Endothelial cell of umbilical vein (primary cell): ENCODE results near the gene PAM16. TPM values are rescaled to one million over a fixed set of nuclear protein-coding genes. Genes with fewer than 3 reads are reported as not detected.

Experiments
- BruUV-seq: library from RNA; stranded (reverse); fragments of 400-500 nt; replicated peaks from 2 replicates; lab custom pipeline; 2021; lab: Mats Ljungman, UMichigan
- CTCF ChIA-PET: fragments of 300-600, 350-600 bp; sonication (Branson Sonifier 250); formaldehyde crosslinking; loops from one replicate; lab custom pipeline; 2021; ENCODE audit warnings: antibody characterized with exemption, inconsistent platforms; lab: Charles Lee
- POLR2A ChIA-PET: fragments of 300-600, 350-600 bp; sonication (Branson Sonifier 250); formaldehyde crosslinking; loops from one replicate; lab custom pipeline; 2021; ENCODE audit warnings: antibody characterized with exemption, inconsistent platforms; lab: Charles Lee
- DNase-seq: peaks from one replicate; pipeline ENCODE4 v3.0.0-alpha.2; 2011; ENCODE audit warnings: low read depth, low spot score
- FAIRE-seq: peaks from 2 replicates; lab custom pipeline; 2011; peaks lifted over from hg19 to GRCh38; lab: Jason Lieb, UNC
- H2AFZ ChIP-seq: 2 replicates; pipeline ENCODE4 v1.6.0; 2012; ENCODE audit warnings: low read depth, low read length, control low read depth, inconsistent platforms
- H3K27ac ChIP-seq: 2 replicates; pipeline ENCODE4 v1.5.1; 2011; ENCODE audit warnings: low read depth, mild to moderate bottlenecking, control low read depth, low read length, moderate library complexity; ENCODE audit not compliant: insufficient read depth
- H3K27me3 ChIP-seq, 2 experiments: 2 replicates each; pipeline versions ENCODE4 v1.6.0 to v1.6.1; 2011; ENCODE audit warnings: low read length in 2 of 2, mixed read lengths in 1 of 2; ENCODE audit not compliant: control insufficient read depth in 2 of 2, insufficient read depth in 2 of 2
- H3K36me3 ChIP-seq, 2 experiments: 2 replicates in 1 of 2; 3 replicates in 1 of 2; pipeline ENCODE4 v1.5.1; 2011; ENCODE audit warnings: low read length in 2 of 2, mild to moderate bottlenecking in 1 of 2, moderate library complexity in 1 of 2; ENCODE audit not compliant: control insufficient read depth in 2 of 2, insufficient read depth in 2 of 2; ENCODE audit errors: extremely low read depth in 1 of 2
- H3K4me1 ChIP-seq: 3 replicates; pipeline ENCODE4 v1.5.1; 2011; ENCODE audit warnings: mild to moderate bottlenecking, low read length; ENCODE audit not compliant: control insufficient read depth, insufficient read depth; ENCODE audit errors: extremely low read depth
- H3K4me2 ChIP-seq: 2 replicates; pipeline ENCODE4 v1.6.1; 2011; ENCODE audit warnings: low read length, control low read depth, mixed read lengths; ENCODE audit not compliant: insufficient read depth
- H3K4me3 ChIP-seq, 3 experiments: fragments of 200-600 bp in 1 of 3; sonication (generic), shearing (Covaris generic) in 1 of 3; replicated peaks in 1 of 3; 2 replicates each; pipeline ENCODE4 v1.5.1; 2011 to 2016; ENCODE audit warnings: control low read depth in 3 of 3, low read length in 3 of 3, mild to moderate bottlenecking in 2 of 3, inconsistent platforms in 1 of 3, low read depth in 1 of 3, moderate library complexity in 1 of 3; ENCODE audit not compliant: insufficient read depth in 1 of 3
- H3K79me2 ChIP-seq: 2 replicates; pipeline ENCODE4 v1.6.0; 2012; ENCODE audit warnings: low read length, inconsistent platforms; ENCODE audit not compliant: control insufficient read depth, insufficient read depth
- H3K9ac ChIP-seq: replicated peaks from 2 replicates; pipeline ENCODE3; 2011; ENCODE audit warnings: low read length, control low read depth; ENCODE audit not compliant: insufficient read depth; ENCODE audit errors: extremely low read depth
- H3K9me1 ChIP-seq: replicated peaks from 3 replicates; pipeline ENCODE4 v1.6.0; 2011; ENCODE audit warnings: mild to moderate bottlenecking, low read length; ENCODE audit not compliant: control insufficient read depth, insufficient read depth; ENCODE audit errors: extremely low read depth
- H3K9me3 ChIP-seq: replicated peaks from 2 replicates; pipeline ENCODE4 v1.5.1; 2012; ENCODE audit warnings: low read length, inconsistent platforms; ENCODE audit not compliant: control insufficient read depth, insufficient read depth
- H4K20me1 ChIP-seq: replicated peaks from 2 replicates; pipeline ENCODE3; 2011; ENCODE audit warnings: mild to moderate bottlenecking, low read length; ENCODE audit not compliant: control insufficient read depth, insufficient read depth; ENCODE audit errors: extremely low read depth
- CTCF ChIP-seq, 2 donors: IDR thresholded peaks; 1 replicate in 1 of 2; 2 replicates in 1 of 2; pipeline ENCODE4 v1.5.1; 2011; ENCODE audit warnings: low read length in 2 of 2, mild to moderate bottlenecking in 2 of 2, moderate library complexity in 2 of 2, control low read depth in 1 of 2, inconsistent platforms in 1 of 2, low read depth in 1 of 2; ENCODE audit not compliant: insufficient read depth in 1 of 2; ENCODE audit errors: extremely low read depth in 1 of 2
- FOS ChIP-seq: IDR thresholded peaks from 2 replicates; pipeline ENCODE4 v1.6.1; 2011; ENCODE audit warnings: mild to moderate bottlenecking, low read length, moderate library complexity, borderline replicate concordance; ENCODE audit not compliant: insufficient read depth
- GATA2 ChIP-seq: IDR thresholded peaks from 2 replicates; pipeline ENCODE4 v1.7.0; 2011; ENCODE audit warnings: low read depth, mild to moderate bottlenecking, moderate library complexity, mixed read lengths, low read length; ENCODE audit not compliant: insufficient read length, insufficient read depth
- JUN ChIP-seq: IDR thresholded peaks from 2 replicates; pipeline ENCODE4 v1.6.1; 2011; ENCODE audit warnings: borderline replicate concordance, low read depth; ENCODE audit not compliant: insufficient read length, insufficient read depth
- POLR2AphosphoS5 ChIP-seq: IDR thresholded peaks from 2 replicates; pipeline ENCODE4 v1.6.1; 2012; ENCODE audit warnings: low read depth, mild to moderate bottlenecking, control low read depth, low read length, moderate library complexity; ENCODE audit not compliant: insufficient read depth
- dilution Hi-C: fragments of 300-500 bp; cut with MboI; formaldehyde crosslinking; loops from one replicate; pipeline ENCODE4 v1.15.0; 2019; ENCODE audit warnings: low sequenced_read_pairs; ENCODE audit not compliant: extremely low pct_ligation_motif_present
- intact Hi-C: fragments of 100-400 bp; cut with micrococcal nuclease; formaldehyde crosslinking; loops from one replicate; pipeline ENCODE4 v1.10.0; 2022
- polyA plus RNA-seq, 4 experiments: library from polyadenylated mRNA; depleted of rRNA in 3 of 4; stranded (reverse) in 3 of 4; unstranded in 1 of 4; fragments of >200 nt; gene quantifications; 2 replicates each; pipeline versions ENCODE4 v1.2.1 to v1.2.3, GENCODE V29; 2011 to 2012; ENCODE audit warnings: missing spikeins in 1 of 4
- total RNA-seq: library from RNA; stranded (reverse); gene quantifications from 2 replicates; pipeline ENCODE4 v1.2.3, GENCODE V29; 2021

PAM16 gene
- total and polyA plus RNA-seq, 2 donors (not counting 3 experiments of a cell fraction or from before 2014, with no cell fraction given): 40.0 to 67.2 TPM

- Histone ChIP-seq H4K20me1 (no peaks in the 10 kb centered on the region), H3K9ac (no peak overlapping the region), H3K9me1 (no peaks in the 10 kb centered on the region), H3K4me3 (no peak overlapping the region), H2AFZ (no peak overlapping the region), H3K4me2 (no peak overlapping the region), H3K79me2 (no peaks in the 10 kb centered on the region), H3K27me3 (no peaks in the 10 kb centered on the region), H3K36me3 (peaks cover 0 to 24% of the 10 kb centered on the region in 2 experiments), H3K4me1 (no peaks in the 10 kb centered on the region), H3K27ac (no peak overlapping the region), H3K9me3 (no peaks in the 10 kb centered on the region)
- dilution Hi-C loops: no loop called here
- ChIA-PET POLR2A (no interaction called here), CTCF (interaction anchor here (0.8 to 5.6 kb wide), 9 partner anchors 9 to 56 kb away, joined by 3 to 102 read pairs (median 4); partner anchors contain the start of gene PAM16)
- no TSS peak for BruUV-seq
- DNase-seq (no peak), FAIRE-seq (no peak)
- intact Hi-C loops: loop anchor here (1.0 kb wide), 1 partner anchor 42 kb away; no protein-coding TSS in a partner anchor
- TF ChIP-seq JUN: no peak
- TF ChIP-seq CTCF (IDR thresholded peaks at IDR 0.05; ENCODE audit: extremely low read depth in 1 of 2, insufficient read depth in 1 of 2, low read depth in 1 of 2, low read length in 2 of 2): no peak
- no peak for TF ChIP-seq FOS
- no peak for TF ChIP-seq GATA2
- TF ChIP-seq POLR2AphosphoS5: no peak
These were observed 8.8 kb upstream of the PAM16 start for GRCh38 chr16:4359914-4360313.
